Measurements from ENCODE around the gene MBOAT7. TPM values are rescaled to one million over a fixed set of nuclear protein-coding genes. Genes with fewer than 3 reads are reported as not detected.

MBOAT7 gene
- total RNA-seq, 2 experiments from 2014 or later: 56.0 to 61.0 TPM

DNA sequence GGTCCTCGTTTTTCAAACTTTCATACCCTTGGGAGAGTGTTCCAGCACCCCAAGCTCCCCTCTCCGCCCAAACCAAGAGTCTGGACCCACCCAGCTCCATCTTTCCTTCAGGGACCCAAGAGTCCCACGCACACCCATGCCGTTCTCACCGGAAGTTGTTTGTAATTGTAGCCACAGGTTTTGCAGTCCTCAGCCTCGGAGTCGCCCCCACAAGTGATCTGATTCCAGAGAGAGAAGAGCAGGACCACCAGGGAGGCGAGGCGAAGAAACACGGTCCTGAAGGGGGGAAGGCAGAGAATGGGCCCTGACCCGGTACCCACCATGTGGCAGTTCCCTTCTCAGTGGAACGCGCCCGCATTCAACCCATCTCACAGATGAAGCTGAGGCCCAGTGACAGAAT lies 26.5 kb downstream of the MBOAT7 start:
- H3K27ac Mint-ChIP-seq: peak overlapping the region; percentile 91

DNA sequence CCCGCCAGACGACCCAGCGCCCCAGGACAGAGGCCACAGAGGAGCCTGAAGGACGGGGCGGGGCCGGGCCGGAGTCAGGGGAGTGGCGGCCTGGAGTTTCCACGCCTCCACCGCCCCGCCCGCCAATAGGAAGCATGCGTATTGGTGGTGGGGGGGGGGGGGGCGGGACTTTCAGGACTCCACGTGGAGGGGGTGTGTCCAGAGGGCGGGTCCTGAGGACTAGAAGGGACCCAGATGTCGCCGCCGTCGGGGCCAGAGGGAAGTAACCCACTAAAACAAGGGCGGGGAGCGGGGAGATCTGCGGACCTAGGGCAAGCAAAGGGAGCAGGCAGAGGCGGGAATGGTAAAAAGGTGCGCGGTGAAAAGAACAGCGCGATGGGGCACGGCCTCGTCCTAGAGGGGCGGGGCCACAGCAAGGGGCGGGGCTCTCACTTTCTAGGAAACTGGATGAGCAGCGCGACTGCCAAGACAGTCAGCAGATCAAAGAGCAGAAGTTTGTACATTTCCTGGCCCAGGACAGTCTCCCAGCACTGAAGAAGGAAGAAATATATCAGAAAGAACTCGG lies 27.1 kb downstream of the MBOAT7 start:
- peak overlapping the region; percentile 91 for H3K27ac Mint-ChIP-seq
- peaks cover 12% of the 10 kb centered on the region for H3K36me3 Mint-ChIP-seq (ENCODE audit: low read depth)
- peak; percentile 86 for DNase-seq
- POLR2A ChIA-PET: no interaction called here
- no peaks in the 10 kb centered on the region for H3K9me3 Mint-ChIP-seq
- H3K4me3 Mint-ChIP-seq: peak overlapping the region; percentile 96
- H3K27me3 Mint-ChIP-seq: no peaks in the 10 kb centered on the region
- peaks cover 48% of the 10 kb centered on the region for H3K4me1 Mint-ChIP-seq
- CTCF ChIA-PET: no interaction called here

More for the DNA sequence above, 26.5 kb downstream of the MBOAT7 start:
- Mint-ChIP-seq H3K27me3 (no peaks in the 10 kb centered on the region), H3K36me3 (ENCODE audit: low read depth) (peaks cover 9% of the 10 kb centered on the region), H3K4me1 (peaks cover 48% of the 10 kb centered on the region), H3K9me3 (no peaks in the 10 kb centered on the region), H3K4me3 (peak overlapping the region; percentile 83)
- no peak for DNase-seq
- CTCF ChIA-PET: no interaction called here
- POLR2A ChIA-PET: no interaction called here

DNA sequence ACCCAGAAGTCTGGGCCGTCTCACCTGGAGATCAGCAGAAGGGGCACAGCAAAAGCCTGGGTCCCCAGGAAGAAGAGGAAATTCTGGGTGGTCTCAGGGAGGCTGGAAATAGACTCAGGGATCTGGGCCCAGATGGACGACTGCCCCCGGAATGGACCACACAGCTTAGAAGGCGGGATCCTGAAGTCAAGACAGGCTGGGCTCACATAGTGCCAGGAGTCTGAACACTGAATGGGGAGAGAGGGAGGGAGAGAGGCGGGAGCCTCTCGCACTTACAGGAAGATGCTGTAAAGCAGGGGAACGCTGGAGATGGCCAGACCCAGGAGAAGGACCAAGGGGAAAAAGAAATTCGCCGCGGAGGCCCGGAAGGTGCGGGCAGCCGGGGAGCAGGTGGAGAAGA lies 28.5 kb downstream of the MBOAT7 start:
- Mint-ChIP-seq H3K36me3 (ENCODE audit: low read depth) (peaks cover 23% of the 10 kb centered on the region), H3K27me3 (no peaks in the 10 kb centered on the region), H3K4me1 (peaks cover 54% of the 10 kb centered on the region), H3K4me3 (peak overlapping the region; percentile 96), H3K27ac (peak overlapping the region; percentile 99), H3K9me3 (no peaks in the 10 kb centered on the region)
- no peak for DNase-seq
- POLR2A ChIA-PET: interaction anchor here (0.6 kb wide), 1 partner anchor 24 kb away, joined by 3 read pairs; no protein-coding TSS in a partner anchor
- CTCF ChIA-PET: interaction anchor here (0.6 kb wide), 1 partner anchor 9 kb away, joined by 4 read pairs; no protein-coding TSS in a partner anchor

DNA sequence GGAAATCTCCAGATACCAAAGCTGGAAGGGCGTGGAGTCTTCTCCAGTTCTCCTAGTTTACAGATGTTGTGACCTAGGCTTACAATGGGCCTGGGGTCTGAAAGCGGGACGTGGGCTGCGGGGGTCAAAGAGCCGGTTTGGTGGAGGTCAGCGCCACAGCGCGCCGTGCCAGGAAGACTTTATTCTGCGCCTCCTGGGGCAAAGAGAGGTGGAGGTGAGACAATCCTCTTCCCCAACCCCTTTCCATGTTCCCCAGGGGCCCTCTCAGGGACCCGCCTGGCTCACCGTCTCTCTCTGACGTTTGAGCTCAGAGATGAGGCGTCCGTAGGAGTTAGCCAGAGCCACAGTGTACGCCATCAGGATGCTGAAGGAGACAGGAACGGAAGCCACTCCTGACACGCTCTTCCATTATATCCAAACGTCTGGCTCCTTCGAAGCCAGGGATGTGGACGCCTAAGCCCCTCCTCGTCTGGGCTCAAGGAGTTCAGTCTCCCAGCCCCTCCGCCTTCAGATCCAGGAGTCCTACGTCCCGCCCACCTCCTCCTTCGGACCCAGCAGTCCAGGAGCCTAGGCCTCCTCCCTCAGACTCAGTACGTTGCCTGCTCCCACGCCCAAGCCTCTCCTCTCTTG lies 29.1 kb downstream of the MBOAT7 start:
- Mint-ChIP-seq H3K27me3 (no peaks in the 10 kb centered on the region), H3K27ac (peak overlapping the region; percentile 99), H3K36me3 (ENCODE audit: low read depth) (peaks cover 25% of the 10 kb centered on the region), H3K9me3 (no peaks in the 10 kb centered on the region), H3K4me3 (peak overlapping the region; percentile 96), H3K4me1 (peaks cover 53% of the 10 kb centered on the region)
- POLR2A ChIA-PET: interaction anchor here (0.6 to 1.1 kb wide), 2 partner anchors 23 kb away, joined by 3 to 7 read pairs; partner anchors contain the start of gene CNOT3
- CTCF ChIA-PET: interaction anchor here (0.6 to 2.3 kb wide), 3 partner anchors 8 to 17 kb away, joined by 3 to 9 read pairs (median 4); no protein-coding TSS in a partner anchor
- peak; percentile 21 for DNase-seq

DNA sequence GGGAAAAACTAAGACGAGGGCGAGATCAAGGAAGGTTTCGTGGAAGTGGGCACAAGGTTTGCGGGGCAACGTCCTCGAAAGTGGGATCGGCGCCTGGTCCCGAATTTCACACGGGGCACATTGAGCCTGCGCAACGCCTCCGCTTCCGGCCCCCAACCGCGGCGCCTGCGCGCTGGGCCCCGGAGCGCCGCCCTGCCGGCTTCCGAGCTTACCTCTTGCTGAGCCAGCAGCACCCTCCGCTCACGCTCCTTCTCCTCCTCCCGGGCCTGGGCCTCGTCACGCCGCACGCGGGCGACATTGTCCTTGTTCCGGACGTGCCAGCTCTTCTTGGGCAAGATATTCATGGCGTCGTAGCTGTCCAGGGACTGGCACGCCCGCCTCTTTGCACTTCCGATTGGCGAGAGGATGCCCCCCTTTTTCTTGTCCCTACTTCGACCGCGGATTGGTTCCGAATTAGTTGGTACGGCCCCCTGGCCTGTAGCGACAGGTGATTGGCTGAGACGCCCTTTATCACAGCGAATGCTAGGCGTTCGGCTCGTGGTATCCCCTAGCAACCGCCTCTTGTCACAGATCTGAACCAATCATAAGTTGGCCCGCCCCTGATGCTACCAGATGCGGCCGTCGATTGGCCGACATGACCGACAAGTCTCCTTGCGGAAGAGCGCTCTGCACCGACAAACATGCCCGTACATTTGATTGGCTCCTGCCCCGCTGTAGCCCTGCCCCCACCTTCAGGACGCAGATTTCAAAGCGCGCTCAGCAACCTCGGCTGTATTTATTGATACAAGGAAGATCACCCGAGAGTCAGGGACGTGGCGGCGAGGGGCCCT lies 29.8 kb downstream of the MBOAT7 start, which contains the start of gene LENG1:
Gene LENG1 (minus strand): TSS at position 370 of the 830 bp plus-strand sequence. CDS start 26 bp downstream, at position 344.
- POLR2A ChIA-PET: interaction anchor here (0.9 to 1.1 kb wide), 2 partner anchors 23 to 42 kb away, joined by 3 to 7 read pairs; partner anchors contain the start of gene CNOT3
- Mint-ChIP-seq H3K4me1 (peaks cover 57% of the 10 kb centered on the region), H3K36me3 (ENCODE audit: low read depth) (peaks cover 32% of the 10 kb centered on the region), H3K27me3 (no peaks in the 10 kb centered on the region), H3K4me3 (peak within 1 kb of the TSS; percentile 96), H3K9me3 (no peaks in the 10 kb centered on the region), H3K27ac (peak within 1 kb of the TSS; percentile 99)
- CTCF ChIA-PET: interaction anchor here (0.5 to 2.3 kb wide), 5 partner anchors 9 to 304 kb away, joined by 3 to 9 read pairs (median 5); partner anchors contain the start of genes CNOT3 and LENG9
- DNase-seq: peak; percentile 100

DNA sequence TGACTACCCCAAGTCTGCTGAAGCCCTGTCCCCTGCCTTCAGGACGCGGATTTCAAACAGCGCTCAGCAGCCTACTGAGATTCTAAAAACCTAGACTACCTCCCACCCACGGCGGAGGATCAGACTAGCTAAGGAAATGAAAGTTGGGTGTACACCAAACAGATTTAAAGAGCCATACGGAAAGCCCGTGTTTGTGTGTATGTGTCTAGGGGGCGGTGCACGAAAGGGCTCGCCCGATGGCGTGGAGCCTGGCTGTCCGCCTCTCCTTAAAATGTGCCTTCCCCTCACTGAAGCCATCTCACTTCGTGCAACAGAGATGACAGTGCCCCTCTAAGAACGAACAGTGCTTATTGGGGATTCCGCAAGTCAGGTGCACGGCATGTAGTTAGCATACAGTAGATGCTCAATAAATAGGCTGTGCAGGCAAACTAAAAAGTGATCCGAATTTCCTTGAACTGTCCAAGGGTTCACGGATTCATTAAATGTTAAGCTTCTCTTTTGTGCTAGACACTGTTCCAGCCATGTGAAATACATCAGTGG lies 30.5 kb downstream of the MBOAT7 start:
- ChIA-PET POLR2A (interaction anchor here (0.9 to 1.1 kb wide), 2 partner anchors 22 to 42 kb away, joined by 3 to 7 read pairs; partner anchors contain the start of gene CNOT3), CTCF (interaction anchor here (0.5 to 2.3 kb wide), 6 partner anchors 10 to 47 kb away, joined by 3 to 9 read pairs (median 4); partner anchors contain the start of gene CNOT3)

DNA sequence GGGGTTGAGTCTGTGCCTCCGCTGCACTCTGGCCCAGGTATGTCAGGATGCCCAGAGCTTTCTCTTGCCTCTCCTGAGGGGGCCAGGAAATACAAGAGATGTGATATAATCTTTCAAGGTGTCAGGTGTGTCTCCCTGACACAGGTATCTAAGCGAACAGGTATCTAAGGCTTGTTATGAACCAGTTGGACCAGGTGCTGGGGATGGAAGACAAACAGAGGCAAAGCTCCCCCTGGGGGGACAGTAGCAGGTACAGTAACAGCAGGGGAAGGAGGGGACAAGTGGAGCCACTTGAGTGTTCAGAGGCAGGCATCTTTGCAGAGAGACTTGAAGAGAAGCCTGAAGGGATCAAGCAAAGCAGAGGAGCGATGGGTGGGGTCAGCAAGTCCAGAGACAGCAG lies 32.4 kb downstream of the MBOAT7 start:
- H3K4me3 Mint-ChIP-seq: peak overlapping the region; percentile 32
- ChIA-PET CTCF (interaction anchor here (3.0 kb wide), 1 partner anchor 13 kb away, joined by 12 read pairs; no protein-coding TSS in a partner anchor), POLR2A (no interaction called here)
- peak overlapping the region; percentile 76 for H3K27ac Mint-ChIP-seq
- peaks cover 50% of the 10 kb centered on the region for H3K4me1 Mint-ChIP-seq
- H3K9me3 Mint-ChIP-seq: no peaks in the 10 kb centered on the region
- H3K36me3 Mint-ChIP-seq (ENCODE audit: low read depth): peaks cover 51% of the 10 kb centered on the region
- no peaks in the 10 kb centered on the region for H3K27me3 Mint-ChIP-seq
- no peak for DNase-seq

More for the DNA sequence above, 30.5 kb downstream of the MBOAT7 start:
- DNase-seq: peak; percentile 46
- Mint-ChIP-seq H3K36me3 (ENCODE audit: low read depth) (peaks cover 39% of the 10 kb centered on the region), H3K27me3 (no peaks in the 10 kb centered on the region), H3K27ac (peak overlapping the region; percentile 99), H3K4me3 (peak overlapping the region; percentile 96), H3K9me3 (no peaks in the 10 kb centered on the region), H3K4me1 (peaks cover 58% of the 10 kb centered on the region)

DNA sequence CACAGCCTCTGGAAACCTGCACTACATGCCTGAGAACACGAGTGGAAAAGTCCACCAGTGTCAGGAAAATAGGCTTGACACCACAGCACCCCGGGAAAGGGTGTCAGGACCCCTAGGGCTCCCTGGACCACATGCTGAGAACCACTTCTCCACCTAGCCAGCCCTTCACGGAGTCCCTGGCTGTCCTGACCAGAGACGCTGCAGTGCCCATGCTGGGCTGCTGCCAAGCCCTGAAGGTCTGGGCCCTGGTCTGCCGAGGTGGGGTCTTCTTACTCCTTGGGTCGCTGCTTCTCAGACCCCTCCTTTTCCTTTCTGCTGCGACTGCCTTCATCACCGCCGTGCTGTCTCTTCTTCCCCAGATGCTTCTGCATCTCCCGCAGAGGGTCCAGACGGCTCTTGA lies 32.9 kb downstream of the MBOAT7 start:
- Mint-ChIP-seq H3K27ac (peak overlapping the region; percentile 46), H3K4me3 (no peak overlapping the region), H3K36me3 (ENCODE audit: low read depth) (peaks cover 54% of the 10 kb centered on the region), H3K27me3 (no peaks in the 10 kb centered on the region), H3K4me1 (peaks cover 47% of the 10 kb centered on the region), H3K9me3 (no peaks in the 10 kb centered on the region)
- DNase-seq: no peak
- ChIA-PET CTCF (interaction anchor here (3.0 kb wide), 1 partner anchor 12 kb away, joined by 12 read pairs; no protein-coding TSS in a partner anchor), POLR2A (no interaction called here)

DNA sequence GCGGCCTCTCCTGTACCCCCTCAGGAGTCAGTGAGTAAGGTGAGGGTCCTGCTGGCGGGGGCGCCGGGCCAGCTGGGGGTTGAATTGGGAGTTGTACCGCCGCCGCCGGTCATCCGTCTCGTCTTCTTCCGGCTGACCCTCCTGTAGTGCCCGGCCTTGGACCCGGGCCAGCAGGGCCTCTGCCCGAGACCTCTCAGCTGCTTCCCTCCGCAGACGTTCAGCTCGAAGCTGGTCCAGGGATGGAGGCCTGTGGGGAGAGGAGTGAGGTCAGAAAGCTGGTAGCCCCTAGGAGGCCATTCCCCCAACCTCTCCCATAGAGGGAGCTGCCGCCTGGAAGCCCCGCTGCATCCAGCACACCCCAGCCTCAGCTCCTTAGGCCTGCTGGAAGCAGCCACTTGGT lies 33.7 kb downstream of the MBOAT7 start:
- H3K4me3 Mint-ChIP-seq: no peak overlapping the region
- ChIA-PET POLR2A (no interaction called here), CTCF (interaction anchor here (3.0 kb wide), 1 partner anchor 12 kb away, joined by 12 read pairs; no protein-coding TSS in a partner anchor)
- H3K27me3 Mint-ChIP-seq: no peaks in the 10 kb centered on the region
- H3K9me3 Mint-ChIP-seq: no peaks in the 10 kb centered on the region
- peaks cover 43% of the 10 kb centered on the region for H3K4me1 Mint-ChIP-seq
- H3K27ac Mint-ChIP-seq: no peak overlapping the region
- DNase-seq: no peak
- H3K36me3 Mint-ChIP-seq (ENCODE audit: low read depth): peaks cover 59% of the 10 kb centered on the region

DNA sequence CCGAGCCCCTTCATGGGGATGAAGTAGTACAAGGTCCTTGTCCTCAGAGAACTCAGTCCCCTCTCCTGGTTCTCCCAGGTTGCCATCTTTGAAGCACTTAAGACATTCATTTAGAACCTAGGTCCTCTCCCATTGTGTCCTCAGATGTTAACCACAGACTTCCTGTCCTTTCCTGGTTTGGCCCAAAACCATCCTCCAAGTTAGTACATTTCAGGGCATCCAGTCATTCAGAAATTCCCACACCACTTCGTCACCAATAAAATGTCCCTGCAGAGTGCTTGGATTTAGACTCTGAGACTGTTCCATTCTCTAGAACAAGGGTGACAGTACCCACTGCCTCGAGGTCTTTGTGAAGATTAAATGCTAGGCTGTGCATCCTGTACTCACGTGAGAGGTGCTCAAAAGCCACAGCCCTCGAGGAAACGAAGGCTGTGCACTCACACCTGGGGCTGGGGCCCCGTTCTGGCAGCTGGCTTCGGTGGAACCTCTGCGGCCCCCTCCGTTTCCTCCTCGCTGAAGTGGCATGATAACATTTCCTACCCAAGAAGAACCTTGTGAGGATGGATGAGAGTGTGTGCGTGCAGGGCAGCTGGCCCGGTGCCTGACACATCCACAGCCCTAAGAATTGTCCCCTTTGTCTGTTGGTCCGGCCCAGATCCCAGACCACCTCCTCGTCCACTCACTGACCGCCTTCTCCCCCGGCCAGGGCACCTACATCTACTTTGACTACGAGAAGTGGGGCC lies 34.6 kb downstream of the MBOAT7 start:
- CTCF ChIA-PET: no interaction called here
- Mint-ChIP-seq H3K4me1 (peaks cover 35% of the 10 kb centered on the region), H3K27ac (peak overlapping the region; percentile 88), H3K9me3 (no peaks in the 10 kb centered on the region), H3K27me3 (no peaks in the 10 kb centered on the region), H3K36me3 (ENCODE audit: low read depth) (peaks cover 62% of the 10 kb centered on the region), H3K4me3 (peak overlapping the region; percentile 12)
- POLR2A ChIA-PET: no interaction called here
- DNase-seq: peak; percentile 73

DNA sequence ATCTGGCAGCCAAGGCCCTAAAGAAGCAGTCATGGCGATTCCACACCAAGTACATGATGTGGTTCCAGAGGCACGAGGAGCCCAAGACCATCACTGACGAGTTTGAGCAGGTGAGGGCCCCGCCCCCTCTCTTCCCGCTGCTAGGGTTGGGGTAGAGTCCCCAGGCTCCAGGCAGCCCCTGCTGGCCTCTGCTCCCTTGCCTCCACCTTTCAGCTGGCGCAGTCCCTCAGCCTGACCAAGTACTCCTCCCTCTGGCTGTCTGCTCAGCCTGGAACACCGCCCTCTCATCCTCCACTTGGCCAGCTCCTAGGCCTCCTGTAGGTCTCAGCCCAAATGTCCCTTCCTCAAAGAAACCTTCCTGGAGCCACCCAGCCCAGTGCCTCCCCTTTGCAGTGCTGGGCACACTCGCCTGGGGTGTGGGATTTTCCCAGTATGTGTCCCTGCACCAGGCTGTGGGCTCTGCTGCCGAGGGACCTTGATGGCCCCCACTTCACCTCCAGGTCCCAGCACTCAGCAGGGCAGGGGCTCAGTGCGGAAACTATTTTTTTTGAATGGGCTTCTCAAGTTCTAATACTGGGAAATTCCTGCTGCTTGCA lies 35.6 kb downstream of the MBOAT7 start:
- peak overlapping the region; percentile 88 for H3K27ac Mint-ChIP-seq
- POLR2A ChIA-PET: no interaction called here

More for the DNA sequence above, 35.6 kb downstream of the MBOAT7 start:
- H3K4me1 Mint-ChIP-seq: peaks cover 35% of the 10 kb centered on the region
- CTCF ChIA-PET: no interaction called here
- no peaks in the 10 kb centered on the region for H3K27me3 Mint-ChIP-seq
- H3K9me3 Mint-ChIP-seq: no peaks in the 10 kb centered on the region
- no peak overlapping the region for H3K4me3 Mint-ChIP-seq
- peaks cover 68% of the 10 kb centered on the region for H3K36me3 Mint-ChIP-seq (ENCODE audit: low read depth)
- DNase-seq: no peak
